ENCODE results near the gene REX1BD.

DNA sequence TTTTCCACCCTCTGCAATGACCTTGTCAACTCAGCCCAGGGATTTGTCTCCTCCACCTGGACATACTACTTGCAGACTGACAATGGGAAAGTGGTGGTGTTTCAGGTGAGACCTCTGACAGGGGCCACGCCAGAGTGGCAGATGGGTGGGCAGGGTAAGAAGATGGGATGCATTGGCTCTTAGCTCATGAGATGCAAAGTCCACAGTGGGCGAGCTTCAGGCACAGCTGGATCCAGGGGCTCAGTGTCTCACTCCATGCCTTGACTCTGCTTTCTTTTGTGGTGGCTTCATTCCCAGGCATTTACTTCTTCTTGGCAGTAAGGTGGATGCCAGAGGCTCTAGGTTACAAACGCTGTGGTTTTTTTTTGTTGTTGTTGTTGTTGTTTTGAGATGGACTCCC lies 27.4 kb downstream of the REX1BD start:
- TF ChIP-seq, protein P1, sequence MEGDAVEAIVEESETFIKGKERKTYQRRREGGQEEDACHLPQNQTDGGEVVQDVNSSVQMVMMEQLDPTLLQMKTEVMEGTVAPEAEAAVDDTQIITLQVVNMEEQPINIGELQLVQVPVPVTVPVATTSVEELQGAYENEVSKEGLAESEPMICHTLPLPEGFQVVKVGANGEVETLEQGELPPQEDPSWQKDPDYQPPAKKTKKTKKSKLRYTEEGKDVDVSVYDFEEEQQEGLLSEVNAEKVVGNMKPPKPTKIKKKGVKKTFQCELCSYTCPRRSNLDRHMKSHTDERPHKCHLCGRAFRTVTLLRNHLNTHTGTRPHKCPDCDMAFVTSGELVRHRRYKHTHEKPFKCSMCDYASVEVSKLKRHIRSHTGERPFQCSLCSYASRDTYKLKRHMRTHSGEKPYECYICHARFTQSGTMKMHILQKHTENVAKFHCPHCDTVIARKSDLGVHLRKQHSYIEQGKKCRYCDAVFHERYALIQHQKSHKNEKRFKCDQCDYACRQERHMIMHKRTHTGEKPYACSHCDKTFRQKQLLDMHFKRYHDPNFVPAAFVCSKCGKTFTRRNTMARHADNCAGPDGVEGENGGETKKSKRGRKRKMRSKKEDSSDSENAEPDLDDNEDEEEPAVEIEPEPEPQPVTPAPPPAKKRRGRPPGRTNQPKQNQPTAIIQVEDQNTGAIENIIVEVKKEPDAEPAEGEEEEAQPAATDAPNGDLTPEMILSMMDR (IDR thresholded peaks at IDR 0.05 in 2 of 3, conservative IDR thresholded peaks at IDR 0.05 in 1 of 3; ENCODE audit: borderline replicate concordance in 1 of 3, insufficient read depth in 1 of 3, low read depth in 2 of 3, low read length in 2 of 3) = no peak
- TF ChIP-seq JUND (IDR thresholded peaks at IDR 0.05) (no peak), RAD21 (IDR thresholded peaks at IDR 0.05; ENCODE audit: low read depth) (no peak), SIN3A (IDR thresholded peaks at IDR 0.05; ENCODE audit: low read depth) (no peak)
- TF ChIP-seq, protein P2, sequence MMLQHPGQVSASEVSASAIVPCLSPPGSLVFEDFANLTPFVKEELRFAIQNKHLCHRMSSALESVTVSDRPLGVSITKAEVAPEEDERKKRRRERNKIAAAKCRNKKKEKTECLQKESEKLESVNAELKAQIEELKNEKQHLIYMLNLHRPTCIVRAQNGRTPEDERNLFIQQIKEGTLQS (IDR thresholded peaks at IDR 0.05) = no peak
- TF ChIP-seq, protein P3, sequence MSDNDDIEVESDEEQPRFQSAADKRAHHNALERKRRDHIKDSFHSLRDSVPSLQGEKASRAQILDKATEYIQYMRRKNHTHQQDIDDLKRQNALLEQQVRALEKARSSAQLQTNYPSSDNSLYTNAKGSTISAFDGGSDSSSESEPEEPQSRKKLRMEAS (IDR thresholded peaks at IDR 0.05) = no peak

Data from HCT116 (cell line).